Epithelial cell of alveolus of lung (primary cell): ENCODE data around the gene NRG3. TPM values are rescaled to one million over a fixed set of nuclear protein-coding genes. Genes with fewer than 3 reads are reported as not detected.

ENCODE experiments used
- total RNA-seq: library from RNA; depleted of rRNA; stranded (reverse); fragments of >200 nt; gene quantifications from 2 replicates; pipeline ENCODE4 v1.2.1, GENCODE V29; 2015

Gene NRG3
- total RNA-seq: 0.52 TPM in 1 of 2 replicates, not detected in the other

DNA sequence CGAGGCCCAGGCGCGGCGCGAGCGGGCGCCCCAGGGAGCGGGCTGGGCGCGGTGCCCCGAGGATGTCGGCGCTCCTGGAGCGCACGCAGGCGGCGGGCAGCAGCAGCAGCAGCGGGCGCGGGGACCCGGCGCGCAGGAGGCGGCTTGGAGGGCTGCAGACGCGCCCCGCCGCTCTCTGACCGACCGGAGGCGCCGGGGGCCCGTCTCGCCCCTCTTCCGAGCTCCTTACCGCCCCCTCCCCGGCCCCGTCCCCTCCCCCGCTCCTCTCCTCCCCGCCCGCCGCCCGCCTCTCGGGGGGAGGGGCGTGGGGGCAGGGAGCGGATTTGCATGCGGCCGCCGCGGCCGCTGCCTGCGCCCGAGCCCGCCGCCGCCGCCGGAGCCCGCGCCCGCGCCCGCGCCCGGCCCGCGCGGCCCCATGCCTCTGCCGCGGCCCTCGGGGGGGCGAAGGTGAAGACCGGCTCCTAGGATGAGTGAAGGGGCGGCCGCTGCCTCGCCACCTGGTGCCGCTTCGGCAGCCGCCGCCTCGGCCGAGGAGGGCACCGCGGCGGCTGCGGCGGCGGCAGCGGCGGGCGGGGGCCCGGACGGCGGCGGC is at the start of gene NRG3:
Gene NRG3 (plus strand): TSS at position 320 of the 592 bp plus-strand sequence.

